NB4 (cell line): ENCODE measurements around the gene CEP350.

ENCODE experiments used
- CTCF ChIP-seq: IDR thresholded peaks from one replicate; pipeline ENCODE4 v1.5.1; 2012; ENCODE audit warnings: low read depth, low read length
- MAX ChIP-seq: IDR thresholded peaks from 2 replicates; pipeline ENCODE4 v1.6.1; 2011; ENCODE audit warnings: low read depth, low read length
- MYC ChIP-seq: IDR thresholded peaks from 2 replicates; pipeline ENCODE4 v1.6.1; 2011; ENCODE audit warnings: low read depth, low read length
- POLR2A ChIP-seq: IDR thresholded peaks from 2 replicates; pipeline ENCODE4 v1.6.1; 2011; ENCODE audit warnings: mild to moderate bottlenecking; ENCODE audit not compliant: insufficient read length; ENCODE audit errors: extremely low read depth

GRCh38 chr1:180046674-180047073, 92.1 kb downstream of the CEP350 start:
- TF ChIP-seq CTCF (no peak), MYC (no peak), POLR2A (no peak), MAX (no peak)
